Measurements from ENCODE around the gene ANKRD30B.
"Not testable (repeated sequence)": the region's sequence is repeated elsewhere in the genome, so short reads cannot be mapped to it uniquely, and the experiment has no call there.

ANKRD30B gene

GRCh38 chr18:14811081-14811480, 63.1 kb downstream of the ANKRD30B start:
- in situ Hi-C loops (cut with HindIII; ENCODE audit: low pct_ligation_motif_present, low sequenced_read_pairs); H3K4me3 ChIP-seq (ENCODE audit: low read depth, low read length); H3K36me3 ChIP-seq (replicated peaks); H3K27me3 ChIP-seq (replicated peaks); DNase-seq; H3K27ac ChIP-seq: not testable (repeated sequence)

GRCh38 chr18:14826972-14827632, 79.1 kb downstream of the ANKRD30B start:
- DNase-seq; H3K4me3 ChIP-seq (ENCODE audit: low read depth, low read length); H3K36me3 ChIP-seq (replicated peaks); H3K27ac ChIP-seq; H3K27me3 ChIP-seq (replicated peaks); in situ Hi-C loops (cut with HindIII; ENCODE audit: low pct_ligation_motif_present, low sequenced_read_pairs): not testable (repeated sequence)

GRCh38 chr18:14841607-14842006, 93.6 kb downstream of the ANKRD30B start:
- H3K4me3 ChIP-seq (ENCODE audit: low read depth, low read length); H3K27ac ChIP-seq; H3K27me3 ChIP-seq (replicated peaks); H3K36me3 ChIP-seq (replicated peaks); DNase-seq; in situ Hi-C loops (cut with HindIII; ENCODE audit: low pct_ligation_motif_present, low sequenced_read_pairs): not testable (repeated sequence)

GRCh38 chr18:14851533-14851932, 103.6 kb downstream of the ANKRD30B start:
- DNase-seq; H3K27ac ChIP-seq; in situ Hi-C loops (cut with HindIII; ENCODE audit: low pct_ligation_motif_present, low sequenced_read_pairs); H3K27me3 ChIP-seq (replicated peaks); H3K36me3 ChIP-seq (replicated peaks); H3K4me3 ChIP-seq (ENCODE audit: low read depth, low read length): not testable (repeated sequence)

GRCh38 chr18:14855634-14856033, 107.7 kb downstream of the ANKRD30B start:
- H3K27ac ChIP-seq; H3K27me3 ChIP-seq (replicated peaks); H3K36me3 ChIP-seq (replicated peaks); in situ Hi-C loops (cut with HindIII; ENCODE audit: low pct_ligation_motif_present, low sequenced_read_pairs); DNase-seq; H3K4me3 ChIP-seq (ENCODE audit: low read depth, low read length): not testable (repeated sequence)

- H3K36me3 ChIP-seq (replicated peaks); H3K27ac ChIP-seq; DNase-seq; H3K27me3 ChIP-seq (replicated peaks); in situ Hi-C loops (cut with HindIII; ENCODE audit: low pct_ligation_motif_present, low sequenced_read_pairs); H3K4me3 ChIP-seq (ENCODE audit: low read depth, low read length): not testable (repeated sequence)
These were observed 108.3 kb downstream of the ANKRD30B start for GRCh38 chr18:14856256-14856655.

- in situ Hi-C loops (cut with HindIII; ENCODE audit: low pct_ligation_motif_present, low sequenced_read_pairs): not testable (repeated sequence)
These were observed 110.5 kb downstream of the ANKRD30B start for GRCh38 chr18:14858514-14858913.

GRCh38 chr18:14859995-14860394, 112.0 kb downstream of the ANKRD30B start:
- H3K36me3 ChIP-seq (replicated peaks); H3K27ac ChIP-seq; in situ Hi-C loops (cut with HindIII; ENCODE audit: low pct_ligation_motif_present, low sequenced_read_pairs); DNase-seq; H3K27me3 ChIP-seq (replicated peaks); H3K4me3 ChIP-seq (ENCODE audit: low read depth, low read length): not testable (repeated sequence)

More at GRCh38 chr18:14858514-14858913, 110.5 kb downstream of the ANKRD30B start:
- H3K27me3 ChIP-seq (replicated peaks); H3K27ac ChIP-seq; DNase-seq; H3K36me3 ChIP-seq (replicated peaks); H3K4me3 ChIP-seq (ENCODE audit: low read depth, low read length): not testable (repeated sequence)

- H3K27ac ChIP-seq; DNase-seq; H3K36me3 ChIP-seq (replicated peaks); in situ Hi-C loops (cut with HindIII; ENCODE audit: low pct_ligation_motif_present, low sequenced_read_pairs); H3K4me3 ChIP-seq (ENCODE audit: low read depth, low read length); H3K27me3 ChIP-seq (replicated peaks): not testable (repeated sequence)
These were observed 118.5 kb downstream of the ANKRD30B start for GRCh38 chr18:14866426-14866825.

- H3K4me3 ChIP-seq (ENCODE audit: low read depth, low read length); DNase-seq; in situ Hi-C loops (cut with HindIII; ENCODE audit: low pct_ligation_motif_present, low sequenced_read_pairs); H3K36me3 ChIP-seq (replicated peaks); H3K27ac ChIP-seq; H3K27me3 ChIP-seq (replicated peaks): not testable (repeated sequence)
These were observed 120.0 kb downstream of the ANKRD30B start for GRCh38 chr18:14867988-14868387.

GRCh38 chr18:14868825-14869224, 120.9 kb downstream of the ANKRD30B start:
- DNase-seq; H3K27ac ChIP-seq; H3K4me3 ChIP-seq (ENCODE audit: low read depth, low read length); H3K36me3 ChIP-seq (replicated peaks); H3K27me3 ChIP-seq (replicated peaks); in situ Hi-C loops (cut with HindIII; ENCODE audit: low pct_ligation_motif_present, low sequenced_read_pairs): not testable (repeated sequence)

- in situ Hi-C loops (cut with HindIII; ENCODE audit: low pct_ligation_motif_present, low sequenced_read_pairs); H3K27ac ChIP-seq; H3K36me3 ChIP-seq (replicated peaks); H3K4me3 ChIP-seq (ENCODE audit: low read depth, low read length); H3K27me3 ChIP-seq (replicated peaks); DNase-seq: not testable (repeated sequence)
These were observed 130.9 kb downstream of the ANKRD30B start for GRCh38 chr18:14878826-14879225.

All from brain microvascular endothelial cell (primary cell).